ENCODE measurements around the gene FCHSD2. TPM values are rescaled to one million over a fixed set of nuclear protein-coding genes. Genes with fewer than 3 reads are reported as not detected.

Gene FCHSD2
- total and polyA plus RNA-seq, 2 donors (not counting 1 experiment from before 2014, with no cell fraction given), result 113 to 189 TPM

GRCh38 chr11:73114835-73115220, 27.3 kb downstream of the FCHSD2 start:
- Histone ChIP-seq H3K4me1 (ENCODE audit: control insufficient read depth in 2 of 2, insufficient read depth in 2 of 2, low read length in 2 of 2) (peaks cover 34 to 49% of the 10 kb centered on the region in 2 donors), H4K20me1 (ENCODE audit: control insufficient read depth, insufficient read depth, low read length, poor library complexity, severe bottlenecking) (peaks cover 22% of the 10 kb centered on the region), H2AFZ (ENCODE audit: insufficient read depth, low read depth, low read length, poor library complexity, severe bottlenecking) (no peak overlapping the region), H3K9ac (ENCODE audit: low read length) (no peak overlapping the region), H3K79me2 (ENCODE audit: control insufficient read depth, insufficient read depth, low read length) (peaks cover 100% of the 10 kb centered on the region), H3K27me3 (replicated peaks in 1 of 4; ENCODE audit: control extremely low read depth in 1 of 4, control insufficient read depth in 3 of 4, insufficient read depth in 4 of 4, low read length in 3 of 4) (no peaks in the 10 kb centered on the region), H3K9me3 (ENCODE audit: control extremely low read depth in 1 of 3, control insufficient read depth in 2 of 3, insufficient read depth in 1 of 3, low read length in 2 of 3) (peaks cover 2 to 7% (median 3%) of the 10 kb centered on the region in 3 donors), H3K27ac (ENCODE audit: low read length in 2 of 2) (no peak overlapping the region), H3K36me3 (replicated peaks in 1 of 2; ENCODE audit: control extremely low read depth in 1 of 2, control insufficient read depth in 1 of 2, extremely low read depth in 1 of 2, insufficient read depth in 2 of 2, low read length in 1 of 2) (peaks cover 13 to 52% of the 10 kb centered on the region in 2 experiments), H3K4me2 (replicated peaks; ENCODE audit: low read depth, low read length, poor library complexity, severe bottlenecking) (no peak overlapping the region), H3K4me3 (ENCODE audit: control extremely low read depth in 1 of 5, extremely low read depth in 1 of 5, insufficient read depth in 1 of 5, low read depth in 2 of 5, low read length in 4 of 5) (no peak overlapping the region)
- Mint-ChIP-seq H3K4me3 (no peak overlapping the region), H3K27ac (peak overlapping the region; percentile 85), H3K4me1 (peaks cover 72% of the 10 kb centered on the region), H3K9me3 (ENCODE audit: insufficient read depth) (peaks cover 8% of the 10 kb centered on the region), H3K27me3 (no peaks in the 10 kb centered on the region)
- no peak for DNase-seq
- POLR2A ChIA-PET, result no interaction called here
- intact Hi-C loops (cut with micrococcal nuclease), result loop anchor here (2.0 kb wide), 1 partner anchor 14 kb away; no protein-coding TSS in a partner anchor
- CTCF ChIA-PET, result interaction anchor here (1.1 kb wide), 1 partner anchor 28 kb away, joined by 3 read pairs; the partner anchor contains the start of gene FCHSD2
- TF ChIP-seq EZH2 (IDR thresholded peaks at IDR 0.05; ENCODE audit: borderline replicate concordance, insufficient read depth, low read depth, low read length, poor library complexity, severe bottlenecking) (no peak), CTCF (IDR thresholded peaks at IDR 0.05) (no peak)
- ATAC-seq (ENCODE audit: low read depth), result no peak
- WGBS (ENCODE audit: insufficient coverage), result 100% methylated on average over 5 of the region's 6 CpGs

GRCh38 chr11:73114110-73114834, 27.8 kb downstream of the FCHSD2 start:
- Histone ChIP-seq H3K9ac (ENCODE audit: low read length) (no peak overlapping the region), H3K27me3 (replicated peaks in 1 of 4; ENCODE audit: control extremely low read depth in 1 of 4, control insufficient read depth in 3 of 4, insufficient read depth in 4 of 4, low read length in 3 of 4) (no peaks in the 10 kb centered on the region), H3K36me3 (replicated peaks in 1 of 2; ENCODE audit: control extremely low read depth in 1 of 2, control insufficient read depth in 1 of 2, extremely low read depth in 1 of 2, insufficient read depth in 2 of 2, low read length in 1 of 2) (peaks cover 13 to 46% of the 10 kb centered on the region in 2 experiments), H2AFZ (ENCODE audit: insufficient read depth, low read depth, low read length, poor library complexity, severe bottlenecking) (no peak overlapping the region), H3K4me3 (ENCODE audit: control extremely low read depth in 1 of 5, extremely low read depth in 1 of 5, insufficient read depth in 1 of 5, low read depth in 2 of 5, low read length in 4 of 5) (no peak overlapping the region), H3K4me2 (replicated peaks; ENCODE audit: low read depth, low read length, poor library complexity, severe bottlenecking) (no peak overlapping the region), H4K20me1 (ENCODE audit: control insufficient read depth, insufficient read depth, low read length, poor library complexity, severe bottlenecking) (peaks cover 17% of the 10 kb centered on the region), H3K4me1 (ENCODE audit: control insufficient read depth in 2 of 2, insufficient read depth in 2 of 2, low read length in 2 of 2) (peaks cover 29 to 44% of the 10 kb centered on the region in 2 donors), H3K27ac (ENCODE audit: low read length in 2 of 2) (peak overlapping the region in 1 of 2 donors; percentile 46), H3K79me2 (ENCODE audit: control insufficient read depth, insufficient read depth, low read length) (peaks cover 100% of the 10 kb centered on the region), H3K9me3 (ENCODE audit: control extremely low read depth in 1 of 3, control insufficient read depth in 2 of 3, insufficient read depth in 1 of 3, low read length in 2 of 3) (peaks cover 3 to 7% (median 4%) of the 10 kb centered on the region in 3 donors)
- Mint-ChIP-seq H3K27me3 (no peaks in the 10 kb centered on the region), H3K9me3 (ENCODE audit: insufficient read depth) (peaks cover 8% of the 10 kb centered on the region), H3K4me3 (no peak overlapping the region), H3K4me1 (peaks cover 72% of the 10 kb centered on the region), H3K27ac (peak overlapping the region; percentile 85)
- POLR2A ChIA-PET, result no interaction called here
- CTCF ChIA-PET, result interaction anchor here (0.6 to 1.1 kb wide), 2 partner anchors 28 to 633 kb away, joined by 3 read pairs; partner anchors contain the start of gene FCHSD2
- TF ChIP-seq CTCF (IDR thresholded peaks at IDR 0.05) (no peak), EZH2 (IDR thresholded peaks at IDR 0.05; ENCODE audit: borderline replicate concordance, insufficient read depth, low read depth, low read length, poor library complexity, severe bottlenecking) (no peak)
- no peak for ATAC-seq (ENCODE audit: low read depth)
- 100% methylated on average over 3 of the region's 4 CpGs for WGBS (ENCODE audit: insufficient coverage)
- no peak for DNase-seq
- intact Hi-C loops (cut with micrococcal nuclease), result loop anchor here (2.0 kb wide), 1 partner anchor 13 kb away; no protein-coding TSS in a partner anchor

Data from B cell (primary cell).